HUES48 (cell line): ENCODE measurements around the gene SUSD4.

ENCODE experiments used
- H3K27ac ChIP-seq: one replicate; pipeline ENCODE4 v1.7.0; 2013; ENCODE audit warnings: low read depth, low read length, inconsistent platforms
- H3K27me3 ChIP-seq: 2 replicates; pipeline ENCODE4 v1.6.1; 2013; ENCODE audit warnings: mild to moderate bottlenecking, low read length; ENCODE audit not compliant: control insufficient read depth, insufficient read depth
- H3K36me3 ChIP-seq: 2 replicates; pipeline ENCODE4 v1.6.1; 2013; ENCODE audit warnings: low read length; ENCODE audit not compliant: control insufficient read depth, insufficient read depth
- H3K4me1 ChIP-seq: 2 replicates; pipeline ENCODE4 v1.6.1; 2013; ENCODE audit warnings: mild to moderate bottlenecking, low read length; ENCODE audit not compliant: control insufficient read depth, insufficient read depth
- H3K4me3 ChIP-seq: 2 replicates; pipeline ENCODE4 v1.5.1; 2013; ENCODE audit warnings: mild to moderate bottlenecking, low read depth, low read length
- H3K9ac ChIP-seq: 2 replicates; pipeline ENCODE4 v1.6.1; 2013; ENCODE audit warnings: mild to moderate bottlenecking, low read depth, low read length, moderate library complexity
- H3K9me3 ChIP-seq: 2 replicates; pipeline ENCODE4 v1.6.1; 2013; ENCODE audit warnings: low read length; ENCODE audit not compliant: control insufficient read depth, insufficient read depth

Gene SUSD4

DNA sequence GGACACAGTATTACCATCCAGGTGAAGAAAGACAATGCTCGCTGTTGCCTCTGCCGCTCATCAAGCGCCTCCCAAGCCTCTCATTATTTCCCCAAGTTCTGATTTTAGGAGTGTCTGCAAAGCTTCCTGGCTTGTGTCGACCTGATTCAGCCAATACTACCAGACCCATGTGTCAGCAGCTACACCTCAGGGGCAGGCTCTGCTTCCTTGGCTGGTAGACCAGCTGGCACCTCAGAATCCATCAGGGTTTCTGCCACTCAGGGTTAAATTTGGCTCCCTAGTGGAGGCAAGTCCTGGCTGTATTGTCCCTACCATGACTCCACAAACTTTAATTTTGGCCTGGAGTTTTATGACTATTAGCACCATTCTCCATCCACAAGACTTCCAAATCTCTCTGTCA is 35.4 kb downstream of the SUSD4 start:
- no peak overlapping the region for H3K4me3 ChIP-seq
- no peaks in the 10 kb centered on the region for H3K27me3 ChIP-seq
- H3K27ac ChIP-seq, result no peak overlapping the region
- H3K4me1 ChIP-seq, result no peaks in the 10 kb centered on the region
- H3K9me3 ChIP-seq, result no peaks in the 10 kb centered on the region
- H3K9ac ChIP-seq, result no peak overlapping the region
- no peaks in the 10 kb centered on the region for H3K36me3 ChIP-seq

DNA sequence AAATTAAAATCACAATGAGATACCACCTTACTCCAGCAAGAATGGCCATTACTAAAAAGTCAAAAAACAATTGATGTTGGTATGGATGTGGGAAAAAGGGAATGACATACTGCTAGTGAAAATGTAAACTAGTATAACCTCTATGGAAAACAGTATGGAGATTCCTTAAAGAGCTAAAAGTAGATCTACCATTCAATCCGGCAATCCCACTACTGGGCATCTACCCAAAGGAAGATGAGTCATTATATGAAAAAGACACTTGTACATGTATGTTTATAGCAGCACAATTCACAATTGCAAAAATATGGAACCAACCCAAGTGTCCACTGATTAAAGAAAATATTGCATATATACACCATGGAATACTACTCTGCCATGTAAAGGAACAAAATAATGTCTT is 37.2 kb downstream of the SUSD4 start:
- Histone ChIP-seq H3K9me3 (no peaks in the 10 kb centered on the region), H3K9ac (no peak overlapping the region), H3K27me3 (no peaks in the 10 kb centered on the region), H3K4me1 (no peaks in the 10 kb centered on the region), H3K4me3 (no peak overlapping the region), H3K36me3 (no peaks in the 10 kb centered on the region), H3K27ac (no peak overlapping the region)

DNA sequence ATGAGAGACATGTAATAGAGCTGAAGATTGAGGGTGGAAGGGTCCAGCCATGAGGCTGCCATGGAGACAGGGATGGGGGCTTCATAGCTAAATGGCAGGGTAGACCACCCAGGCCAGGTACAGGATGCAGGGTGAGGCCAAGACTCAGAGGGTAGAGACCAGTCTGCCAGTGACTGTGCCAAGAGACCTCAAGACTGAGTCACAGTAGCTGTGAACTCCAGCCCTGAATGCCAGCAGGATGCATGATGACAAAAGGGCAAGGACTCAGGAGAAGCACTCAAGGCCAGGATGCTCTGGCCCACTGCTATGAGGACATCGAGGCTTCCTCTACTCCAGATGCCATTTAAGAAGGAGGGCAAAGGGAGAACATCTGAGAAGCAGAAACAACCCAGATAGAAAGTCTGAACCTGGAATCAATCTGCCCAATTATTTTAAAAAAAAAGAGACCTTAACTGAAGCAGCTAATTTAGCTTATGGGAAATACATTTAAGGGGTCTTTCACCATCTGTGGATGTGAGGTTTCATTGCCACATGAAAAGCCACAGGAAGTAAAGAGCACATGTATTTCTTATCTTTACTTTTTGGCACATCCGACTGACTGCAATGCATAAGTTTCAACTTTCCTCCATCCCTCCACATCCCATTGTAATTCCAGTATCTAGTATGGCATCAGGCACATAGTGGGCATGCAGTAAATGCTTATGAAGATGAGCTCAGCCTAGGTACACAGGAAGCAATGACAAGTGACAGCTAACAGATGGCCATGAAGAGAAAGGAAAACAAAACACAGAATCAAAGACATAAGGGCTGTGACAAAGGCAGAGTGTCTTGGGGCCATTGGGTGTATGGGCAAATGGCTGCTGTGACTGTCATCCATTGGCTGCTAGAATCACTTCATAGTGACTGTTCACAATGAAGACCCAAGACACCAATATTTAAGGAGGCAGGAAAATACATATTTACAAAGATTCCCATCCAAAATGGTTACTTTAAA is 40.2 kb downstream of the SUSD4 start:
- no peaks in the 10 kb centered on the region for H3K9me3 ChIP-seq
- no peaks in the 10 kb centered on the region for H3K27me3 ChIP-seq
- no peaks in the 10 kb centered on the region for H3K36me3 ChIP-seq
- H3K9ac ChIP-seq, result no peak overlapping the region
- no peak overlapping the region for H3K27ac ChIP-seq
- peaks cover 14% of the 10 kb centered on the region for H3K4me1 ChIP-seq
- no peak overlapping the region for H3K4me3 ChIP-seq

- no peak overlapping the region for H3K9ac ChIP-seq
Measured at GRCh38 chr1:223322868-223323267, 41.1 kb downstream of the SUSD4 start.

GRCh38 chr1:223320959-223321358 is 43.0 kb downstream of the SUSD4 start:
- Histone ChIP-seq H3K27me3 (no peaks in the 10 kb centered on the region), H3K4me1 (peaks cover 14% of the 10 kb centered on the region), H3K9ac (no peak overlapping the region; the same call in 1 of the 2 replicates), H3K36me3 (no peaks in the 10 kb centered on the region), H3K9me3 (no peaks in the 10 kb centered on the region), H3K4me3 (no peak overlapping the region), H3K27ac (peak overlapping the region; percentile 83)

More at GRCh38 chr1:223322868-223323267, 41.1 kb downstream of the SUSD4 start:
- no peak overlapping the region for H3K27ac ChIP-seq
- peaks cover 14% of the 10 kb centered on the region for H3K4me1 ChIP-seq
- H3K4me3 ChIP-seq, result no peak overlapping the region
- no peaks in the 10 kb centered on the region for H3K27me3 ChIP-seq
- no peaks in the 10 kb centered on the region for H3K36me3 ChIP-seq
- no peaks in the 10 kb centered on the region for H3K9me3 ChIP-seq

- H3K27ac ChIP-seq, result peak overlapping the region; percentile 83
- H3K4me1 ChIP-seq, result peaks cover 14% of the 10 kb centered on the region
- no peaks in the 10 kb centered on the region for H3K27me3 ChIP-seq
- 0 out of 2 replicates have a peak overlapping the region, but pooled peaks have one; percentile 17 for H3K4me3 ChIP-seq
- no peaks in the 10 kb centered on the region for H3K9me3 ChIP-seq
- no peaks in the 10 kb centered on the region for H3K36me3 ChIP-seq
- peak overlapping the region; percentile 8; the same call in 1 of the 2 replicates for H3K9ac ChIP-seq
Measured at GRCh38 chr1:223319905-223320580, 43.9 kb downstream of the SUSD4 start.

DNA sequence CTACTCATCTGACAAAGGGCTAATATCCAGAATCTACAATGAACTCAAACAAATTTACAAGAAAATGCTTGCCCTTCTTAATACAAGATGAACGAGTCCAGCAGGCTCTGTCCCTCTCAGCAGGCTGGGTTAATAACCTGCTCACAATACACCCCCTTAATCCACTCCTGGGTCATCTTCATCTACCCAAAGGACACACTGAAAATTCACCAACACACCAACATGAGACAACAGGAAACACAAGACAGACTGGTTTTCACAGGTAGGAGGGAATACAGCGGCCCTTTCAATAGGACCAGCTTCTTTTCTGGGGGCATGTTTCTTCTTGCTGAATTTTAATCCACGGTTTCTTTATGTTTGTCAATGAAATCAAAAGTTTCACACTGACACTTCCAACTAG is 44.6 kb downstream of the SUSD4 start:
- Histone ChIP-seq H3K36me3 (no peaks in the 10 kb centered on the region), H3K9ac (no peak overlapping the region), H3K9me3 (no peaks in the 10 kb centered on the region), H3K27me3 (no peaks in the 10 kb centered on the region), H3K4me1 (peaks cover 14% of the 10 kb centered on the region), H3K27ac (peak overlapping the region; percentile 83), H3K4me3 (no peak overlapping the region)

DNA sequence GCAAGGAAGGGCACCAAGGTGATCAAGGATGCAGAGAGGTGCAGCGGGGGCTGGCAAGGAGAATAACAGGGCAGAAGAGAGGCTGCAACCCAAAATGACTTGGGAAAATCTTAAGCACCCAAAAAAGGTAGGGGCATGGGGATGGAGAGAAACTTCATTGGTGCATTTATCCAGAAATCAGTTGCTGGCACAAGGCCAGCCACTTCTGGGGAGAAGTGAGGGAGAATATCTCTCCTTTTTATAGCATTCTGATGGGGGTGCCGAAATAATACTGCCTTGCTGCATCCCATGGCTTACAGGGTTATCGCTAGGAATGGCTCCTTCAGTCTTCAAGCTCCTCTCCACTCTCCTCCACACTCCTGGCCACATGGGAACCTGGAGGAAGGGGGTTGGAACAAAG is 47.9 kb downstream of the SUSD4 start:
- Histone ChIP-seq H3K36me3 (no peaks in the 10 kb centered on the region), H3K9me3 (no peaks in the 10 kb centered on the region), H3K4me1 (peaks cover 14% of the 10 kb centered on the region), H3K27ac (no peak overlapping the region), H3K27me3 (no peaks in the 10 kb centered on the region), H3K9ac (no peak overlapping the region), H3K4me3 (no peak overlapping the region)

GRCh38 chr1:223315665-223316064 is 48.3 kb downstream of the SUSD4 start:
- no peak overlapping the region for H3K9ac ChIP-seq
- H3K4me3 ChIP-seq, result no peak overlapping the region
- peaks cover 12% of the 10 kb centered on the region for H3K4me1 ChIP-seq
- H3K27ac ChIP-seq, result no peak overlapping the region
- no peaks in the 10 kb centered on the region for H3K27me3 ChIP-seq
- H3K36me3 ChIP-seq, result no peaks in the 10 kb centered on the region
- no peaks in the 10 kb centered on the region for H3K9me3 ChIP-seq

- H3K9me3 ChIP-seq, result no peaks in the 10 kb centered on the region
- H3K9ac ChIP-seq, result no peak overlapping the region
- H3K36me3 ChIP-seq, result no peaks in the 10 kb centered on the region
- no peaks in the 10 kb centered on the region for H3K4me1 ChIP-seq
- H3K4me3 ChIP-seq, result no peak overlapping the region
- H3K27ac ChIP-seq, result no peak overlapping the region
- no peaks in the 10 kb centered on the region for H3K27me3 ChIP-seq
Measured at GRCh38 chr1:223313415-223313754, 50.6 kb downstream of the SUSD4 start.
